ENCODE data around the gene RPS15. TPM values are rescaled to one million over a fixed set of nuclear protein-coding genes. Genes with fewer than 3 reads are reported as not detected.
A peak's percentile ranks its signal among the peaks of the same experiment; 100 is the strongest.
"Not testable (repeated sequence)": the region's sequence is repeated elsewhere in the genome, so short reads cannot be mapped to it uniquely, and the experiment has no call there.

The RPS15 gene
- total RNA-seq, 1 donor from 2014 or later: 1,045 TPM

DNA sequence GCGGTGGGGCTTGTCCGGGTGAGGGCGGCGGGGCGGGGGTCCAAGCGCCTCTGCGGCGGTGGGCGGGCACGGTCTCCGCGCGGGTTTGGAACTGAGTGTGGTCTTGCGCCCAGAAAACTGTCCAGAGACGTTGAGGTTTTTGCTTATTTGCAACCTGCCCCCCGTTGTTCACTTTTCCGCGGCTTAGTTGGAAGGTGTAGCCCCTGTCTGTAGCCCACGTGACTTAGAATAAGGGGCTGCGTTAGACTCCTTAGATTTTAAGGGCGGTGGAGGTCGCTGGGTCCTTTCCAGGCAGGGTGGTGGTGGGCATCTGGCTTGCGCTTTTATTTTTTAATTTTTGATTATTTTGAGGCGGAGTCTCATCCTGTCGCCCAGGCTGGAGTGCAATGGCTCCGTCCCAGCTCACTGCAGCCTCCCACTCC lies 748 bp downstream of the RPS15 start:
- Histone ChIP-seq H3K79me2 (ENCODE audit: insufficient read depth, low read length) (peaks cover 42% of the 10 kb centered on the region), H3K4me2 (ENCODE audit: low read length) (peak overlapping the region; percentile 97), H3K9me3 (ENCODE audit: insufficient read depth, low read depth, low read length) (no peaks in the 10 kb centered on the region), H2AFZ (ENCODE audit: low read depth, low read length) (no peak overlapping the region), H3K4me3 (ENCODE audit: insufficient read depth, low read depth, low read length) (peak overlapping the region; percentile 97), H3K27ac (ENCODE audit: low read depth, low read length) (peak overlapping the region; percentile 91), H4K20me1 (ENCODE audit: insufficient read depth, low read length) (peaks cover 65% of the 10 kb centered on the region), H3K9ac (ENCODE audit: low read length) (peak overlapping the region; percentile 99), H3K27me3 (ENCODE audit: insufficient read depth, low read length) (no peaks in the 10 kb centered on the region), H3K4me1 (ENCODE audit: insufficient read depth, low read length) (peaks cover 16% of the 10 kb centered on the region), H3K36me3 (ENCODE audit: insufficient read depth, low read length) (peaks cover 25% of the 10 kb centered on the region)
- TF ChIP-seq EZH2 (IDR thresholded peaks at IDR 0.05; ENCODE audit: insufficient read depth, low read length): no peak
- TF ChIP-seq, protein P1, sequence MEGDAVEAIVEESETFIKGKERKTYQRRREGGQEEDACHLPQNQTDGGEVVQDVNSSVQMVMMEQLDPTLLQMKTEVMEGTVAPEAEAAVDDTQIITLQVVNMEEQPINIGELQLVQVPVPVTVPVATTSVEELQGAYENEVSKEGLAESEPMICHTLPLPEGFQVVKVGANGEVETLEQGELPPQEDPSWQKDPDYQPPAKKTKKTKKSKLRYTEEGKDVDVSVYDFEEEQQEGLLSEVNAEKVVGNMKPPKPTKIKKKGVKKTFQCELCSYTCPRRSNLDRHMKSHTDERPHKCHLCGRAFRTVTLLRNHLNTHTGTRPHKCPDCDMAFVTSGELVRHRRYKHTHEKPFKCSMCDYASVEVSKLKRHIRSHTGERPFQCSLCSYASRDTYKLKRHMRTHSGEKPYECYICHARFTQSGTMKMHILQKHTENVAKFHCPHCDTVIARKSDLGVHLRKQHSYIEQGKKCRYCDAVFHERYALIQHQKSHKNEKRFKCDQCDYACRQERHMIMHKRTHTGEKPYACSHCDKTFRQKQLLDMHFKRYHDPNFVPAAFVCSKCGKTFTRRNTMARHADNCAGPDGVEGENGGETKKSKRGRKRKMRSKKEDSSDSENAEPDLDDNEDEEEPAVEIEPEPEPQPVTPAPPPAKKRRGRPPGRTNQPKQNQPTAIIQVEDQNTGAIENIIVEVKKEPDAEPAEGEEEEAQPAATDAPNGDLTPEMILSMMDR (IDR thresholded peaks at IDR 0.05; ENCODE audit: insufficient read depth, low read depth, low read length): no peak
- H3K9me3 Mint-ChIP-seq (ENCODE audit: unreplicated experiment): no peaks in the 10 kb centered on the region
- FAIRE-seq (no peak), DNase-seq (ENCODE audit: low read depth) (no peak)
- H3K27me3 Mint-ChIP-seq (ENCODE audit: low read depth, unreplicated experiment): no peaks in the 10 kb centered on the region
- H3K36me3 Mint-ChIP-seq (ENCODE audit: low read depth, unreplicated experiment): peaks cover 13% of the 10 kb centered on the region
- peak overlapping the region; percentile 95 for H3K4me3 Mint-ChIP-seq (ENCODE audit: unreplicated experiment)
- peaks cover 11% of the 10 kb centered on the region for H3K4me1 Mint-ChIP-seq (ENCODE audit: low read depth, unreplicated experiment)
- H3K27ac Mint-ChIP-seq (ENCODE audit: unreplicated experiment): peak overlapping the region; percentile 94

DNA sequence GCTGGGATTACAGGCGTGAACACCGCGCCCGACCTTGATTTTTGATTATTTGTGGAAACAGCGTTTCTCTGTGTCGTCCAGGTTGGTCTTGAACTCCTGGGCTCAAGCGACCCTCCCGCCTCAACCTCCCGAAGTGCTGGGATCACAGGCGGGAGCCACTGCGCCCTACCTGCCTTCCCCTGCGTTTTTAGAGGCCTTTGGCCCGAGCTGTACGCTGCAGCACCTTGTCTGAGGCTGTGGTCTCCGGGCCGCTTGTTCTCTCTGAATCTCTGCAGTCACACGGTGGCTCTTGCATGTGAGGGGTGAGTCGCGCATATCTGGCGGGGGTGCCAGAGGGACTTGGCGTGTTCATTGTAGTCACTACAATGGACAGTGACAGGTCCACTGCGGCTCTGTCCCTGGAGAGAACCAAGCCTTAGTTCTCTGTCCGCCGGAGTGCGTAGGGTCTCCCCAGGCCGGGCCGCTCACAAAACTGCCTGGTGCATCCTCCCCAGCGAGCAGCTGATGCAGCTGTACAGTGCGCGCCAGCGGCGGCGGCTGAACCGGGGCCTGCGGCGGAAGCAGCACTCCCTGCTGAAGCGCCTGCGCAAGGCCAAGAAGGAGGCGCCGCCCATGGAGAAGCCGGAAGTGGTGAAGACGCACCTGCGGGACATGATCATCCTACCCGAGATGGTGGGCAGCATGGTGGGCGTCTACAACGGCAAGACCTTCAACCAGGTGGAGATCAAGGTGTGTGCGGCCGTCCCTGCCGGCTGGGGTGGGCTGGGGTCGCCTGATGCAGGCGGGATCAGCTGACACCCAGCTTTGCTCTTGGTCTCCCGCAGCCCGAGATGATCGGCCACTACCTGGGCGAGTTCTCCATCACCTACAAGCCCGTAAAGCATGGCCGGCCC lies 1.6 kb downstream of the RPS15 start:
- Histone ChIP-seq H3K4me2 (ENCODE audit: low read length) (peak overlapping the region; percentile 97), H3K79me2 (ENCODE audit: insufficient read depth, low read length) (peaks cover 42% of the 10 kb centered on the region), H4K20me1 (ENCODE audit: insufficient read depth, low read length) (peaks cover 68% of the 10 kb centered on the region), H3K27ac (ENCODE audit: low read depth, low read length) (peak overlapping the region; percentile 91), H3K36me3 (ENCODE audit: insufficient read depth, low read length) (peaks cover 25% of the 10 kb centered on the region), H3K9ac (ENCODE audit: low read length) (peak overlapping the region; percentile 99), H3K4me3 (ENCODE audit: insufficient read depth, low read depth, low read length) (peak overlapping the region; percentile 97), H3K4me1 (ENCODE audit: insufficient read depth, low read length) (peaks cover 18% of the 10 kb centered on the region)
- not testable (repeated sequence) for H3K9me3 Mint-ChIP-seq (ENCODE audit: unreplicated experiment); H3K27me3 ChIP-seq (ENCODE audit: insufficient read depth, low read length); DNase-seq (ENCODE audit: low read depth); H3K9me3 ChIP-seq (ENCODE audit: insufficient read depth, low read depth, low read length); H3K27me3 Mint-ChIP-seq (ENCODE audit: low read depth, unreplicated experiment); H2AFZ ChIP-seq (ENCODE audit: low read depth, low read length); FAIRE-seq
- Mint-ChIP-seq H3K4me1 (ENCODE audit: low read depth, unreplicated experiment) (peaks cover 11% of the 10 kb centered on the region), H3K4me3 (ENCODE audit: unreplicated experiment) (peak overlapping the region; percentile 95), H3K36me3 (ENCODE audit: low read depth, unreplicated experiment) (peaks cover 13% of the 10 kb centered on the region), H3K27ac (ENCODE audit: unreplicated experiment) (peak overlapping the region; percentile 94)

DNA sequence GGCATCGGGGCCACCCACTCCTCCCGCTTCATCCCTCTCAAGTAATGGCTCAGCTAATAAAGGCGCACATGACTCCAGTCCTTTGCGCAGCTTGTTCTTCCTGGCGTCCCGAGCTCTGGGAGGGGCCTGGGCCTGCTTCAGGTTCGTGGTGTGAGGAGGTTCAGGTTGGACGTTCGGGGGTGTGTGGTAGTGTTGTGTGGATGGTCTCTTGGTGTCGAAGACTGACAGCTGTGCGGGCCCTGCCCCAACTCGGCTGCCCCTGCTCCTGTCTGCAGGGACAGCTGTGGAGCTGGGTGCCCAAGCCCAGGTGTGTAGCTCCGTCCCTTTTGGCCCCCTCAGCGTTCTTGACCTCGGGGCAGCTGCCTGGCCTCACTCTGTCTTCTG lies 2.2 kb downstream of the RPS15 start:
- peaks cover 66% of the 10 kb centered on the region for H4K20me1 ChIP-seq (ENCODE audit: insufficient read depth, low read length)
- no peak for DNase-seq (ENCODE audit: low read depth)
- no peaks in the 10 kb centered on the region for H3K27me3 Mint-ChIP-seq (ENCODE audit: low read depth, unreplicated experiment)
- no peak for FAIRE-seq
- H3K4me3 Mint-ChIP-seq (ENCODE audit: unreplicated experiment): peak overlapping the region; percentile 95
- no peak overlapping the region for H3K27ac Mint-ChIP-seq (ENCODE audit: unreplicated experiment)
- no peak overlapping the region for H2AFZ ChIP-seq (ENCODE audit: low read depth, low read length)
- no peaks in the 10 kb centered on the region for H3K9me3 ChIP-seq (ENCODE audit: insufficient read depth, low read depth, low read length)
- peak overlapping the region; percentile 99 for H3K9ac ChIP-seq (ENCODE audit: low read length)
- peaks cover 11% of the 10 kb centered on the region for H3K4me1 Mint-ChIP-seq (ENCODE audit: low read depth, unreplicated experiment)
- peaks cover 13% of the 10 kb centered on the region for H3K36me3 Mint-ChIP-seq (ENCODE audit: low read depth, unreplicated experiment)
- TF ChIP-seq EZH2 (IDR thresholded peaks at IDR 0.05; ENCODE audit: insufficient read depth, low read length): no peak
- TF ChIP-seq, protein P1 (IDR thresholded peaks at IDR 0.05; ENCODE audit: insufficient read depth, low read depth, low read length): no peak
- H3K4me3 ChIP-seq (ENCODE audit: insufficient read depth, low read depth, low read length): no peak overlapping the region
- H3K4me2 ChIP-seq (ENCODE audit: low read length): peak overlapping the region; percentile 97
- H3K36me3 ChIP-seq (ENCODE audit: insufficient read depth, low read length): peaks cover 23% of the 10 kb centered on the region
- H3K4me1 ChIP-seq (ENCODE audit: insufficient read depth, low read length): peaks cover 18% of the 10 kb centered on the region
- H3K27ac ChIP-seq (ENCODE audit: low read depth, low read length): no peak overlapping the region
- peaks cover 42% of the 10 kb centered on the region for H3K79me2 ChIP-seq (ENCODE audit: insufficient read depth, low read length)
- H3K9me3 Mint-ChIP-seq (ENCODE audit: unreplicated experiment): no peaks in the 10 kb centered on the region
- H3K27me3 ChIP-seq (ENCODE audit: insufficient read depth, low read length): no peaks in the 10 kb centered on the region
